NT2/D1 (cell line): Measurements from ENCODE around the gene CHFR.

ENCODE experiments used
- SUZ12 ChIP-seq: IDR thresholded peaks from 2 replicates; pipeline ENCODE4 v1.6.1; 2011; ENCODE audit not compliant: insufficient read length, insufficient read depth; ENCODE audit errors: extremely low read depth
- YY1 ChIP-seq: IDR thresholded peaks from 2 replicates; pipeline ENCODE4 v1.6.1; 2011; ENCODE audit not compliant: insufficient read length, insufficient read depth
- ZNF274 ChIP-seq: IDR thresholded peaks from 2 replicates; pipeline ENCODE4 v1.6.1; 2011; ENCODE audit warnings: mild to moderate bottlenecking, low read depth, low read length

DNA sequence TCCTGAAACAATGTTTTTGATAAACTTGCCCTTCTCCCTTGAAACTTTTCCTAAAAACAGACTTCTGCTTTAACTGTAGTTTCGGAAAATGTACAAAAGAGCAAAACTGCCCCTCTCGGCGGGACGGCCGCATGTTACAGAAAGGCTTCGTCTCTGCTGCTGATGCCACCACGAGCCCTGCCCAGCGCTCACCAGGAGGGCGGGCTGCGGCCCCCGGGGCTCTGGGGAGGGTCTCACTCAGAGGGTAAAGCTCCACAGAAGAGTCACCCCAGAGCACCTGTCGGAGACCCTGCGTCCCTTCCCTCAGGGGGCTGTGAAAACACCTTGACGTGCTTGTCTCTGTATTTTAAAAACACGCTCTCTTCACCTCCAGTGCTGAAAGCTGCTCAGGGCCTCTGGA lies 46.3 kb downstream of the CHFR start:
- TF ChIP-seq ZNF274 (no peak), YY1 (no peak), SUZ12 (no peak)
